Endothelial cell of umbilical vein (primary cell): Measurements from ENCODE around the gene HBG2. TPM values are rescaled to one million over a fixed set of nuclear protein-coding genes. Genes with fewer than 3 reads are reported as not detected.

Source experiments
- BruUV-seq: library from RNA; stranded (reverse); fragments of 400-500 nt; replicated peaks from 2 replicates; lab custom pipeline; 2021; lab: Mats Ljungman, UMichigan
- CTCF ChIA-PET: fragments of 300-600, 350-600 bp; sonication (Branson Sonifier 250); formaldehyde crosslinking; loops from one replicate; lab custom pipeline; 2021; ENCODE audit warnings: antibody characterized with exemption, inconsistent platforms; lab: Charles Lee
- POLR2A ChIA-PET: fragments of 300-600, 350-600 bp; sonication (Branson Sonifier 250); formaldehyde crosslinking; loops from one replicate; lab custom pipeline; 2021; ENCODE audit warnings: antibody characterized with exemption, inconsistent platforms; lab: Charles Lee
- DNase-seq: peaks from one replicate; pipeline ENCODE4 v3.0.0-alpha.2; 2011; ENCODE audit warnings: low read depth, low spot score
- FAIRE-seq: peaks from 2 replicates; lab custom pipeline; 2011; peaks lifted over from hg19 to GRCh38; lab: Jason Lieb, UNC
- H2AFZ ChIP-seq: 2 replicates; pipeline ENCODE4 v1.6.0; 2012; ENCODE audit warnings: low read depth, low read length, control low read depth, inconsistent platforms
- H3K27ac ChIP-seq: 2 replicates; pipeline ENCODE4 v1.5.1; 2011; ENCODE audit warnings: low read depth, mild to moderate bottlenecking, control low read depth, low read length, moderate library complexity; ENCODE audit not compliant: insufficient read depth
- H3K27me3 ChIP-seq, 2 experiments: 2 replicates each; pipeline versions ENCODE4 v1.6.0 to v1.6.1; 2011; ENCODE audit warnings: low read length in 2 of 2, mixed read lengths in 1 of 2; ENCODE audit not compliant: control insufficient read depth in 2 of 2, insufficient read depth in 2 of 2
- H3K36me3 ChIP-seq, 2 experiments: 2 replicates in 1 of 2; 3 replicates in 1 of 2; pipeline ENCODE4 v1.5.1; 2011; ENCODE audit warnings: low read length in 2 of 2, mild to moderate bottlenecking in 1 of 2, moderate library complexity in 1 of 2; ENCODE audit not compliant: control insufficient read depth in 2 of 2, insufficient read depth in 2 of 2; ENCODE audit errors: extremely low read depth in 1 of 2
- H3K4me1 ChIP-seq: 3 replicates; pipeline ENCODE4 v1.5.1; 2011; ENCODE audit warnings: mild to moderate bottlenecking, low read length; ENCODE audit not compliant: control insufficient read depth, insufficient read depth; ENCODE audit errors: extremely low read depth
- H3K4me2 ChIP-seq: 2 replicates; pipeline ENCODE4 v1.6.1; 2011; ENCODE audit warnings: low read length, control low read depth, mixed read lengths; ENCODE audit not compliant: insufficient read depth
- H3K4me3 ChIP-seq, 3 experiments: fragments of 200-600 bp in 1 of 3; sonication (generic), shearing (Covaris generic) in 1 of 3; replicated peaks in 1 of 3; 2 replicates each; pipeline ENCODE4 v1.5.1; 2011 to 2016; ENCODE audit warnings: control low read depth in 3 of 3, low read length in 3 of 3, mild to moderate bottlenecking in 2 of 3, inconsistent platforms in 1 of 3, low read depth in 1 of 3, moderate library complexity in 1 of 3; ENCODE audit not compliant: insufficient read depth in 1 of 3
- H3K79me2 ChIP-seq: 2 replicates; pipeline ENCODE4 v1.6.0; 2012; ENCODE audit warnings: low read length, inconsistent platforms; ENCODE audit not compliant: control insufficient read depth, insufficient read depth
- H3K9ac ChIP-seq: replicated peaks from 2 replicates; pipeline ENCODE3; 2011; ENCODE audit warnings: low read length, control low read depth; ENCODE audit not compliant: insufficient read depth; ENCODE audit errors: extremely low read depth
- H3K9me1 ChIP-seq: replicated peaks from 3 replicates; pipeline ENCODE4 v1.6.0; 2011; ENCODE audit warnings: mild to moderate bottlenecking, low read length; ENCODE audit not compliant: control insufficient read depth, insufficient read depth; ENCODE audit errors: extremely low read depth
- H3K9me3 ChIP-seq: replicated peaks from 2 replicates; pipeline ENCODE4 v1.5.1; 2012; ENCODE audit warnings: low read length, inconsistent platforms; ENCODE audit not compliant: control insufficient read depth, insufficient read depth
- H4K20me1 ChIP-seq: replicated peaks from 2 replicates; pipeline ENCODE3; 2011; ENCODE audit warnings: mild to moderate bottlenecking, low read length; ENCODE audit not compliant: control insufficient read depth, insufficient read depth; ENCODE audit errors: extremely low read depth
- CTCF ChIP-seq, 2 donors: IDR thresholded peaks; 1 replicate in 1 of 2; 2 replicates in 1 of 2; pipeline ENCODE4 v1.5.1; 2011; ENCODE audit warnings: low read length in 2 of 2, mild to moderate bottlenecking in 2 of 2, moderate library complexity in 2 of 2, control low read depth in 1 of 2, inconsistent platforms in 1 of 2, low read depth in 1 of 2; ENCODE audit not compliant: insufficient read depth in 1 of 2; ENCODE audit errors: extremely low read depth in 1 of 2
- EZH2 ChIP-seq: IDR thresholded peaks from 2 replicates; pipeline ENCODE4 v1.6.1; 2012; ENCODE audit warnings: borderline replicate concordance, low read depth, mild to moderate bottlenecking, moderate library complexity, low read length, inconsistent platforms; ENCODE audit not compliant: severe bottlenecking
- FOS ChIP-seq: IDR thresholded peaks from 2 replicates; pipeline ENCODE4 v1.6.1; 2011; ENCODE audit warnings: mild to moderate bottlenecking, low read length, moderate library complexity, borderline replicate concordance; ENCODE audit not compliant: insufficient read depth
- GATA2 ChIP-seq: IDR thresholded peaks from 2 replicates; pipeline ENCODE4 v1.7.0; 2011; ENCODE audit warnings: low read depth, mild to moderate bottlenecking, moderate library complexity, mixed read lengths, low read length; ENCODE audit not compliant: insufficient read length, insufficient read depth
- JUN ChIP-seq: IDR thresholded peaks from 2 replicates; pipeline ENCODE4 v1.6.1; 2011; ENCODE audit warnings: borderline replicate concordance, low read depth; ENCODE audit not compliant: insufficient read length, insufficient read depth
- MYC ChIP-seq: IDR thresholded peaks from one replicate; pipeline ENCODE4 v1.6.1; 2011; ENCODE audit warnings: mild to moderate bottlenecking, low read depth, low read length
- POLR2A ChIP-seq: IDR thresholded peaks from 2 replicates; pipeline ENCODE4 v1.6.1; 2012; ENCODE audit warnings: low read depth, mild to moderate bottlenecking, control low read depth, low read length
- POLR2AphosphoS5 ChIP-seq: IDR thresholded peaks from 2 replicates; pipeline ENCODE4 v1.6.1; 2012; ENCODE audit warnings: low read depth, mild to moderate bottlenecking, control low read depth, low read length, moderate library complexity; ENCODE audit not compliant: insufficient read depth
- dilution Hi-C: fragments of 300-500 bp; cut with MboI; formaldehyde crosslinking; loops from one replicate; pipeline ENCODE4 v1.15.0; 2019; ENCODE audit warnings: low sequenced_read_pairs; ENCODE audit not compliant: extremely low pct_ligation_motif_present
- intact Hi-C: fragments of 100-400 bp; cut with micrococcal nuclease; formaldehyde crosslinking; loops from one replicate; pipeline ENCODE4 v1.10.0; 2022
- polyA plus RNA-seq, 4 experiments: library from polyadenylated mRNA; depleted of rRNA in 3 of 4; stranded (reverse) in 3 of 4; unstranded in 1 of 4; fragments of >200 nt; gene quantifications; 2 replicates each; pipeline versions ENCODE4 v1.2.1 to v1.2.3, GENCODE V29; 2011 to 2012; ENCODE audit warnings: missing spikeins in 1 of 4
- total RNA-seq: library from RNA; stranded (reverse); gene quantifications from 2 replicates; pipeline ENCODE4 v1.2.3, GENCODE V29; 2021
- TF ChIP-seq, protein P1 (sequence below): IDR thresholded peaks from 2 replicates; pipeline ENCODE4 v1.6.1; 2011; ENCODE audit not compliant: insufficient read depth, insufficient read length

The HBG2 gene
- total and polyA plus RNA-seq, 2 donors (not counting 3 experiments of a cell fraction or from before 2014, with no cell fraction given): 1.2 TPM; not detected in 1

GRCh38 chr11:5210376-5210885 lies 44.1 kb downstream of the HBG2 start:
- intact Hi-C loops: no loop called here
- FAIRE-seq: no peak
- no peak overlapping the region for H3K4me3 ChIP-seq
- no peak overlapping the region for H3K4me2 ChIP-seq
- no peaks in the 10 kb centered on the region for H3K36me3 ChIP-seq
- no peak for DNase-seq
- ChIA-PET POLR2A (no interaction called here), CTCF (interaction anchor here (1.3 to 1.6 kb wide), 2 partner anchors 81 to 154 kb away, joined by 3 to 6 read pairs; no protein-coding TSS in a partner anchor)
- no peaks in the 10 kb centered on the region for H3K9me3 ChIP-seq
- dilution Hi-C loops: no loop called here
- H3K9ac ChIP-seq: no peak overlapping the region
- no peaks in the 10 kb centered on the region for H3K79me2 ChIP-seq
- H2AFZ ChIP-seq: no peak overlapping the region
- no TSS peak for BruUV-seq
- no peaks in the 10 kb centered on the region for H4K20me1 ChIP-seq
- H3K9me1 ChIP-seq: no peaks in the 10 kb centered on the region
- no peaks in the 10 kb centered on the region for H3K4me1 ChIP-seq
- H3K27ac ChIP-seq: no peak overlapping the region
- H3K27me3 ChIP-seq: no peaks in the 10 kb centered on the region
- TF ChIP-seq MYC (no peak), JUN (no peak), CTCF (IDR thresholded peaks at IDR 0.05; ENCODE audit: extremely low read depth in 1 of 2, insufficient read depth in 1 of 2, low read depth in 1 of 2, low read length in 2 of 2) (no peak), POLR2A (no peak), FOS (no peak), EZH2 (no peak), POLR2AphosphoS5 (no peak), GATA2 (no peak)
- TF ChIP-seq, protein P1, sequence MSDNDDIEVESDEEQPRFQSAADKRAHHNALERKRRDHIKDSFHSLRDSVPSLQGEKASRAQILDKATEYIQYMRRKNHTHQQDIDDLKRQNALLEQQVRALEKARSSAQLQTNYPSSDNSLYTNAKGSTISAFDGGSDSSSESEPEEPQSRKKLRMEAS: no peak
